Superior temporal gyrus (tissue), 1 donor: ENCODE results near the gene CDK7.

ENCODE experiments used
- DNase-seq: peaks from one replicate; pipeline ENCODE4 v3.0.0-alpha.2; 2016; ENCODE audit errors: extremely low spot score

Gene CDK7

DNA sequence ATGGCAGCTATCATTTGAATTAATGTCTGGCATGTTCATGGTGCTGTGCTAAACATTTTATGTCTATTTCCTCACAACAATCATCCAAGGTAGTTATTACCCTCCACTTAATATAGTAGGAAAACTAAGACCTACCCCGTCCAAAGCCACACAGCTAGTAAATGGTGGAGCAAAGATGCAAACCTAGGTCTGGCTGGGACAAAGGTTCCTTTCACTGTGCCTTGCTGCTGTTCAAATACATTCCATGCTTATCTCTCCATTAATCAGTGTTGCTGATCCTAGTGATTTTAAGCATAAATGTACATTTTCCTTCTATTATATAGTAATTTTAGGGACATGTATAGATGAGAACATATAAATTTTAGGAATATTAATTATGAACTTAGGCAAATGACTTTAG is 59.2 kb downstream of the CDK7 start:
- DNase-seq, result no peak

- no peak for DNase-seq
Observed at GRCh38 chr5:69295088-69295754, 60.5 kb downstream of the CDK7 start.

DNA sequence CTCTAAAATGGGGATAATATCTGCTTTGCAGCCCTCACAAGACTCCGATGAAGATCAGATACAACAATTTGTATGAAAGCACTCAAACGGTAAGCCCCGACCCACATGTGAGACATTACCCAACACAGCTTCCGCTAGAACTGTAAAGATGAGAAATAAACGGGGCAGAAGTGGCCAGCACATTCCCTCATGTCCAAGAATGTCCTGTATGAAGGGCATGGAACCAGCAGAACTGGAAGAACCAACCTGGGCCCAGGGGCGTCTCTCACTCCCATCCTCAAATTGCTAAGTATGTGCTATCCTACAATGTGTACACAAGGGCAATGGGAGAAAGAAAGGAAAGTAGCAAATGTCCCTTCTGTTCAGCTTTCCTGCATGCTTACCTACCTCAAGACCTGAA is 64.9 kb downstream of the CDK7 start:
- DNase-seq, result no peak

DNA sequence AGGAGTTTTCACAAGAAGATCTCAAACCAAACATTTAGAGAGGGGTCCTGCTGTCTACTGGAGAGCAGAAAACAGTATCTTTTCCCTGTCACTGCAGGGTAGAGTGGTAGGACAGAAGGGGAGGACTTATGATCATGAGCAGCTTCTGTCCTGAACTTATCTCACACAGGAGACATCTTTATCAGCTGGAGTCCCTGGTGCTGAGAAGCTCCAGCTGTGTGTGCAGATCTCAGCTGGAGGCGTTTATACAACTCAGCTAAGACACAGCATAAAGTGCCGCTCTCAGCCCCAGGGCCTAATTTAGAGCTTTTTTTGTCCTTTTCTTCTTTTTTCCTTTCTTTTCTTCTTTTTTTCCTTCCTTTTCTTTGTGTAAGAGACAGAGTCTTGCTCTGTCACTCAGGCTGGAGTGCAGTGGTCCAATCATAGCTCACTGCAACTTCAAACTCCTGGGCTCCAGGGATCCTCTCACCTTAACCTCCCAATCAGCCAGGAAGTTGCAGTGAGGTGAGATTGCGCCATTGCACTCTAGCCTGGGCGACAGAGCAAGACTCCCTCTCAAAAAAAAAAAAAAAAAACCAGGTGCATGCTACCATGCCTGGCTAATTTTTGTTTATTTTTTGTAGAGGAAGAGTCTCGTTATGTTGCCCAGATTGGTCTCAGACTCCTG is 66.0 kb downstream of the CDK7 start:
- no peak for DNase-seq

DNA sequence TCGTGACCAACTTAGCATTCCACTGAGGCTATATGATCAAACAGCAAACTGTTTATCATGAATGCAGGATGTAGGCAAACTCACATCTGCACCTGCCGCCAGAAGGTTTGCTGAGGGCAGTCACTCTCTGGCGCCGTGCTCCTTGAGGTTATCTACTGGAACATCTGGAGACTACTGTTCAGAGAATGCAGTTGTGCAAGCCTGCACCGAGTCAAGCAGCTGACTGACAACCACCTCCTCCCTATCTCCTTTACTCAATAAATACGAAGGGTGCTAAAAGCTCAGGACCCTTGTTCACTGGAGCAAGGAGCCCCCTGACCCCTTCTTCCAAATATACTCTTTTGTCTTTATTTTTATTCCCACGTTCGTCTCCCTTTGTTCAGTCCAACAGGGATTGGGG is 70.8 kb downstream of the CDK7 start:
- DNase-seq, result no peak

DNA sequence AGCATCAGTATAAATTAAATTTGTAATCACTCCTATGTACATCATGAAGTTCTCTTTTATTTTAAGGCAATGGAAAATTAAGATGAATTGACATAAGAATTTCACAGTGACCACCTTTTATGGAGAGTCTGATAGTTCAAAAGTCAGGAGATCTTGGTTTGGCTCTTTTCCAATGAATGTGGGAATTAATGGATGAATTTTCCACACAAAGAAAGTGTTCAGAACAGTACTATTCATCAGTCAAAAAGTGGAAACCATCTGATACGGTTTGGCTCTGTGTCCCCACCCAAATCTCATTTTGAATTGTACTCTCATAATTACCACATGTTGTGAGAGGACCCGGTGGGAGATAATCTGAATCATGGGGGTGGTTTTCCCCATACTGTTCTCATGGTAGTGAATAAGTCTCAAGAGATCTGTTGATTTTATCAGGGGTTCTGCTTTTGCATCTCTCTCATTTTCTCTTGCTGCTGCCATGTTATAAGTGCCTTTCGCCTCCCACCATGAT is 73.4 kb downstream of the CDK7 start:
- DNase-seq, result no peak

DNA sequence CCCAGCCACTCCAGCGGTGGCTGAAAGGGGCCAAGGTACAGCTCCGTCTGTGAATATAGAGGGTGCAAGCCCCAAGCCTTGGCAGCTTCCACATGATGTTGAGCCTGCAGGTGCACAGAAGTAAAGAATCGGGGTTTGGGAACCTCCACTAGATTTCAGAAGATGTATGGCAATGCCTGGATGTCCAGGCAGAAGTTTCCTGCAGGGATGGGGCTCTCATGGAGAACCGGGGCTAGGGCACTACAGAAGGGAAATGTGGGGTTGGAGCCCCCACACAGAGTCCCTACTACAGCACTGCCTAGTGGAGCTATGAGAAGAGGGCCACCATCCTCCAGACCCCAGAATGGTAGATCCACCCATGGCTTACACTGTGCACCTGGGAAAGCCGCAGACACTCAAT is 74.7 kb downstream of the CDK7 start:
- no peak for DNase-seq

DNA sequence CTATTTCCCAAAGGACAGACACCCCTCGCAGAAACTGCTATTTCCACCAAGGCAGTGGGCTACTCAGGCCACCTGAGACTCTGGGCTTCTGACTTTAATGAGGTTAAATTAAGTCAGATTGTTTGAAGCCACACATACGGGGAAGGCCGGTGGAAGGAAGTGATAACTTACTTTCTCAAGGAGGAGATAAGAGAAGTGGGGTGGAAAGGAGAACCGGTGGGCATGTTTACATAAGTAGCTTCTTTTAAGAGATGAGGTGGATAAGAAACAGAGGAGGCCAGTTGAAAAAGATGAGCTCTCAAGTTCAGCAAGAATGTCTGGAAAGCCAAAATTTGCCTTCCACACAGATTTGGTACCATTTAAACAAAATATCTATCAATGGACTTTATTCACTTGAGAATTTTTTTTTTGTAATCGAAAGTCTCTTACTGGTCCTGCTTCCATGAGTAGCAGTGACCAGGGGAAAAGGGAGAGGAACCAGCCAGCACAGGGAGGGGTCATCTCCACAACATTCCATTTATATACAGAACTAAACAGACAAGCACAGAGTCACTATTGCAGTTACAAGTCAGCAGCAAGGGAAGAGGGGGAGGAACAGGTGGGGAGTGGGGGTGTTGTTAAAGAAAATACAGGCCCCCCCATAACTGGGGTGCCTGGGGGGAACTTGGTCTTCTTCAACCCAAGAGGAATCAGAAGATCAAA is 77.9 kb downstream of the CDK7 start:
- no peak for DNase-seq

GRCh38 chr5:69313428-69313827 is 78.7 kb downstream of the CDK7 start:
- no peak for DNase-seq

GRCh38 chr5:69315972-69316371 is 81.3 kb downstream of the CDK7 start:
- DNase-seq, result no peak

DNA sequence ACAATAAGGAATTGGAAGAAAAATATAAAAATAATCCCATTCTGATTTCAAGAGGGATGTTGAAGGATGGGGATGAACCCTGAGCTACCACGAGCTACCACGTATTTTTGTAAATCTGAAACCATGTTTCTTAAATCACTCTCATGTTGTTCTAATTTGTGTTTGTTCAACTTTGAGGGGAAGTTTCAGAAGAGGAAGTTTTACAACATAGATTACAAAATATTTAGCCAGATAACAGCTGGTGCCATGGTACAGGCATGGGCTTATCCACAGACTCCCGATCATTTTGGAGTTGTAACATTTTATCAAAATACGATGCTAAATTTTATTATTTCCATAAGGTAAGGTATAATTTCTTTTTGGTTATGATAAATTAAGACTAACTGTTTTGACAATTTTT is 82.7 kb downstream of the CDK7 start:
- DNase-seq, result no peak

DNA sequence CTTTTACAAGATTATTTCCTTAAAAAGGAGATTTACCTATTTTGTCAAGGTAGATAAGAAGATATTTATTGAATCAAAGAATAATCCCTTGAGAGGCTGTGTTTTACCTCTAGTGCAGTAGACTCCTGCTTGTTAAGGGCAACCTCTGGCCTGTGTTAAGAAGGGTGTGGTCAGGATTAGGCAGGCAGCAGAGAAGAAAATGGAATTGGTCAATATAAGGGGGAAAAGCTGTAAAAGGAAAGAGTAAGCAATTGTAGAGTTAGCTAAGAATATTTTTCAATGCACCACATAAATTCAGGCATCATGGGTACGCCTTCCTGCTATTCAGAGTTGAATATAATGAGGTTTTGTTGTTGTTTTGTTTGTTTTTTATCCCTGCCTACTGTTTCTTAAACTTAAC is 91.7 kb downstream of the CDK7 start:
- DNase-seq, result no peak
